Gastroesophageal sphincter (tissue), 3 donors: ENCODE results near the gene BCL2.

Experiments used
- POLR2A ChIP-seq, 2 donors: fragments of 450-650 bp; IDR thresholded peaks; one replicate each; pipeline ENCODE4 v1.6.1; 2017; ENCODE audit warnings: antibody characterized with exemption in 2 of 2, mild to moderate bottlenecking in 2 of 2, moderate library complexity in 1 of 2
- TF ChIP-seq, protein P1 (sequence below), 4 experiments: fragments of 200-600 bp in 2 of 4; fragments of 450-650 bp in 2 of 4; sonication (generic) in 1 of 4; IDR thresholded peaks; one replicate each; pipeline ENCODE4 v1.5.1; 2017 to 2019; ENCODE audit warnings: antibody characterized with exemption in 4 of 4, mild to moderate bottlenecking in 2 of 4, moderate library complexity in 2 of 4

DNA sequence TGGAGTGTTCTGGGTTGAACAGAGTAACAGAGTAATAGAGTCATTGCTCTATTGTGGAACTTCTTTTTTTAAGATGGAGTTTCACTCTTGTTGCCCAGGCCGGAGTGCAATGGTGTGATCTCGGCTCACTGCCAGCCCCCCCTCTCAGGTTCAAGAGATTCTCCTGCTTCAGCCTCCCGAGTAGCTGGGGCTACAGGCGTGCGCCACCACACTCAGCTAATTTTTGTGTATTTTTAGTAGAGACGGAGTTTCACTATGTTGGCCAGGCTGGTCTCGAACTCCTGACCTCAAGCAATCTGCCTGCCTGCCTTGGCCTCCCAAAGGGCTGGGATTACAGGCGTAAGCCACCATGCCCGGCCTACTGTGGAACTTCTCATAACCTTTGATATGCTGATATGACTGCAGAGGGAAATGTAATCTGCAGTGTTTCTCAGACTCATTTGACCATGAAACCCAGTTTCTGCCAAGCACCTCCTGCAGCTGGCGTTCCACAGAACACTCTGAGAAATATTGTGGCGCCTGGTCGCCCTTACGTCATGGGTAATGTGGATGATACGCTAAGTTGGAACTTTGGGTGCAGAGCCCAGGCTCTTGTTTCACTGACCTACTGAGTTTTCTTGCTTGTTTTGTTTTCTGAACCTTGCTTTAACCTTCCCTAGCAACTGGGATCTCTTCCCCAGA lies 213.8 kb downstream of the BCL2 start:
- TF ChIP-seq POLR2A (IDR thresholded peaks at IDR 0.05): no peak
- TF ChIP-seq, protein P1, sequence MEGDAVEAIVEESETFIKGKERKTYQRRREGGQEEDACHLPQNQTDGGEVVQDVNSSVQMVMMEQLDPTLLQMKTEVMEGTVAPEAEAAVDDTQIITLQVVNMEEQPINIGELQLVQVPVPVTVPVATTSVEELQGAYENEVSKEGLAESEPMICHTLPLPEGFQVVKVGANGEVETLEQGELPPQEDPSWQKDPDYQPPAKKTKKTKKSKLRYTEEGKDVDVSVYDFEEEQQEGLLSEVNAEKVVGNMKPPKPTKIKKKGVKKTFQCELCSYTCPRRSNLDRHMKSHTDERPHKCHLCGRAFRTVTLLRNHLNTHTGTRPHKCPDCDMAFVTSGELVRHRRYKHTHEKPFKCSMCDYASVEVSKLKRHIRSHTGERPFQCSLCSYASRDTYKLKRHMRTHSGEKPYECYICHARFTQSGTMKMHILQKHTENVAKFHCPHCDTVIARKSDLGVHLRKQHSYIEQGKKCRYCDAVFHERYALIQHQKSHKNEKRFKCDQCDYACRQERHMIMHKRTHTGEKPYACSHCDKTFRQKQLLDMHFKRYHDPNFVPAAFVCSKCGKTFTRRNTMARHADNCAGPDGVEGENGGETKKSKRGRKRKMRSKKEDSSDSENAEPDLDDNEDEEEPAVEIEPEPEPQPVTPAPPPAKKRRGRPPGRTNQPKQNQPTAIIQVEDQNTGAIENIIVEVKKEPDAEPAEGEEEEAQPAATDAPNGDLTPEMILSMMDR (IDR thresholded peaks at IDR 0.05): no peak
